Measurements from ENCODE around the gene UVSSA.
"Not testable (repeated sequence)": the region's sequence is repeated elsewhere in the genome, so short reads cannot be mapped to it uniquely, and the experiment has no call there.

Gene UVSSA

GRCh38 chr4:1365271-1366178 is 18.5 kb downstream of the UVSSA start:
- no peak for DNase-seq

- DNase-seq: no peak
Measured at GRCh38 chr4:1366371-1367229, 19.6 kb downstream of the UVSSA start.

- DNase-seq: no peak
Measured at GRCh38 chr4:1367230-1367935, 20.4 kb downstream of the UVSSA start.

- DNase-seq: no peak
Measured at GRCh38 chr4:1367936-1368289, 20.9 kb downstream of the UVSSA start.

- DNase-seq: no peak
Measured at GRCh38 chr4:1368421-1369090, 21.5 kb downstream of the UVSSA start.

- DNase-seq: no peak
Measured at GRCh38 chr4:1369091-1369450, 22.1 kb downstream of the UVSSA start.

- DNase-seq: no peak
Measured at GRCh38 chr4:1369479-1370079, 22.6 kb downstream of the UVSSA start.

GRCh38 chr4:1370321-1371124 is 23.5 kb downstream of the UVSSA start:
- no peak for DNase-seq

GRCh38 chr4:1371176-1372165 is 24.5 kb downstream of the UVSSA start:
- no peak for DNase-seq

- DNase-seq: not testable (repeated sequence)
Measured at GRCh38 chr4:1372576-1372975, 25.6 kb downstream of the UVSSA start.

GRCh38 chr4:1373892-1374705 is 27.1 kb downstream of the UVSSA start:
- no peak for DNase-seq

GRCh38 chr4:1374706-1375045 is 27.7 kb downstream of the UVSSA start:
- no peak for DNase-seq

- DNase-seq: no peak
Measured at GRCh38 chr4:1375051-1375721, 28.2 kb downstream of the UVSSA start.

GRCh38 chr4:1375761-1376322 is 28.8 kb downstream of the UVSSA start:
- DNase-seq: no peak

- DNase-seq: no peak
Measured at GRCh38 chr4:1376391-1376840, 29.4 kb downstream of the UVSSA start.

- DNase-seq: no peak
Measured at GRCh38 chr4:1376841-1377605, 30.0 kb downstream of the UVSSA start.

- no peak for DNase-seq
Measured at GRCh38 chr4:1377606-1378261, 30.7 kb downstream of the UVSSA start.

Measured in inflammatory macrophage treated with lipopolysaccharide for 4 hours (primary cell).